ENCODE results near the gene LTV1. TPM values are rescaled to one million over a fixed set of nuclear protein-coding genes. Genes with fewer than 3 reads are reported as not detected.

Gene LTV1
- total and polyA plus RNA-seq, 9 of the 15 experiments (the other 6 are each of a cell fraction or from before 2014, with no cell fraction given): 57.9 to 162 (median 119) TPM

DNA sequence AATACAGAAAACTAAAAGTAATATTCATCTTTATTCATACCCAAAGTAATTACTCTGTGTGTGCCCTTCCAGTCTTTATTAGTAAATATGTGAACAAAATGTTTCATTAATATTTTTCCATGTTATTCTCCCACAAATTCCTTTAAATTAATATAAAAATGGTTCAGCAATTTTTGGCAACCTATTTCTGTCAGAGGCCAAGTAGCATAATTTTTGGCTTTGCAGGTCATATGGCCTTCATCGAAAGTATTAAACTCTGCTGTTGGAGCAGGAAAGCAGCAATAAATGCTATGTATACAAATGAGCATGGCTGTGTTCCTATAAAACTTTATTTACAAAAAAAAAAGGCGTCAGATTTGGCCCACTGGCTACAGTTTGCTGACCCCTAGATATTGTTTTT lies 37.3 kb downstream of the LTV1 start (continued):
- TF ChIP-seq, protein P1, sequence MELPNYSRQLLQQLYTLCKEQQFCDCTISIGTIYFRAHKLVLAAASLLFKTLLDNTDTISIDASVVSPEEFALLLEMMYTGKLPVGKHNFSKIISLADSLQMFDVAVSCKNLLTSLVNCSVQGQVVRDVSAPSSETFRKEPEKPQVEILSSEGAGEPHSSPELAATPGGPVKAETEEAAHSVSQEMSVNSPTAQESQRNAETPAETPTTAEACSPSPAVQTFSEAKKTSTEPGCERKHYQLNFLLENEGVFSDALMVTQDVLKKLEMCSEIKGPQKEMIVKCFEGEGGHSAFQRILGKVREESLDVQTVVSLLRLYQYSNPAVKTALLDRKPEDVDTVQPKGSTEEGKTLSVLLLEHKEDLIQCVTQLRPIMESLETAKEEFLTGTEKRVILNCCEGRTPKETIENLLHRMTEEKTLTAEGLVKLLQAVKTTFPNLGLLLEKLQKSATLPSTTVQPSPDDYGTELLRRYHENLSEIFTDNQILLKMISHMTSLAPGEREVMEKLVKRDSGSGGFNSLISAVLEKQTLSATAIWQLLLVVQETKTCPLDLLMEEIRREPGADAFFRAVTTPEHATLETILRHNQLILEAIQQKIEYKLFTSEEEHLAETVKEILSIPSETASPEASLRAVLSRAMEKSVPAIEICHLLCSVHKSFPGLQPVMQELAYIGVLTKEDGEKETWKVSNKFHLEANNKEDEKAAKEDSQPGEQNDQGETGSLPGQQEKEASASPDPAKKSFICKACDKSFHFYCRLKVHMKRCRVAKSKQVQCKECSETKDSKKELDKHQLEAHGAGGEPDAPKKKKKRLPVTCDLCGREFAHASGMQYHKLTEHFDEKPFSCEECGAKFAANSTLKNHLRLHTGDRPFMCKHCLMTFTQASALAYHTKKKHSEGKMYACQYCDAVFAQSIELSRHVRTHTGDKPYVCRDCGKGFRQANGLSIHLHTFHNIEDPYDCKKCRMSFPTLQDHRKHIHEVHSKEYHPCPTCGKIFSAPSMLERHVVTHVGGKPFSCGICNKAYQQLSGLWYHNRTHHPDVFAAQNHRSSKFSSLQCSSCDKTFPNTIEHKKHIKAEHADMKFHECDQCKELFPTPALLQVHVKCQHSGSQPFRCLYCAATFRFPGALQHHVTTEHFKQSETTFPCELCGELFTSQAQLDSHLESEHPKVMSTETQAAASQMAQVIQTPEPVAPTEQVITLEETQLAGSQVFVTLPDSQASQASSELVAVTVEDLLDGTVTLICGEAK (IDR thresholded peaks at IDR 0.05): peak; percentile 77
- TF ChIP-seq, protein P1 (CRISPR knock-in tag; IDR thresholded peaks at IDR 0.05): no peak
- TF ChIP-seq, protein P2, sequence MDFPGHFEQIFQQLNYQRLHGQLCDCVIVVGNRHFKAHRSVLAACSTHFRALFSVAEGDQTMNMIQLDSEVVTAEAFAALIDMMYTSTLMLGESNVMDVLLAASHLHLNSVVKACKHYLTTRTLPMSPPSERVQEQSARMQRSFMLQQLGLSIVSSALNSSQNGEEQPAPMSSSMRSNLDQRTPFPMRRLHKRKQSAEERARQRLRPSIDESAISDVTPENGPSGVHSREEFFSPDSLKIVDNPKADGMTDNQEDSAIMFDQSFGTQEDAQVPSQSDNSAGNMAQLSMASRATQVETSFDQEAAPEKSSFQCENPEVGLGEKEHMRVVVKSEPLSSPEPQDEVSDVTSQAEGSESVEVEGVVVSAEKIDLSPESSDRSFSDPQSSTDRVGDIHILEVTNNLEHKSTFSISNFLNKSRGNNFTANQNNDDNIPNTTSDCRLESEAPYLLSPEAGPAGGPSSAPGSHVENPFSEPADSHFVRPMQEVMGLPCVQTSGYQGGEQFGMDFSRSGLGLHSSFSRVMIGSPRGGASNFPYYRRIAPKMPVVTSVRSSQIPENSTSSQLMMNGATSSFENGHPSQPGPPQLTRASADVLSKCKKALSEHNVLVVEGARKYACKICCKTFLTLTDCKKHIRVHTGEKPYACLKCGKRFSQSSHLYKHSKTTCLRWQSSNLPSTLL (IDR thresholded peaks at IDR 0.05): no peak
- TF ChIP-seq, protein P3, sequence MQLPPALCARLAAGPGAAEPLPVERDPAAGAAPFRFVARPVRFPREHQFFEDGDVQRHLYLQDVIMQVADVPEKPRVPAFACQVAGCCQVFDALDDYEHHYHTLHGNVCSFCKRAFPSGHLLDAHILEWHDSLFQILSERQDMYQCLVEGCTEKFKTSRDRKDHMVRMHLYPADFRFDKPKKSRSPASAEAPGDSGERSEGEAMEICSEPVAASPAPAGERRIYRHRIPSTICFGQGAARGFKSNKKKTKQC (CRISPR knock-in tag; IDR thresholded peaks at IDR 0.05): no peak
- TF ChIP-seq NFE2 (IDR thresholded peaks at IDR 0.05; ENCODE audit: low read depth): no peak
